Neural cell (in vitro differentiated cells): Measurements from ENCODE around the gene KRTAP1-3. TPM values are rescaled to one million over a fixed set of nuclear protein-coding genes. Genes with fewer than 3 reads are reported as not detected.
"Not testable (repeated sequence)": the region's sequence is repeated elsewhere in the genome, so short reads cannot be mapped to it uniquely, and the experiment has no call there.

Experiments
- H2AFZ ChIP-seq: fragments of 200-600, 300-800 bp; sonication (generic), shearing (Covaris generic); 2 replicates; pipeline ENCODE4 v1.6.0; 2014; ENCODE audit warnings: low read depth, mild to moderate bottlenecking, antibody characterized with exemption, low read length, moderate library complexity
- H3F3A ChIP-seq: fragments of 200-600 bp; shearing (Covaris generic); 2 replicates; pipeline ENCODE4 v1.6.1; 2016; ENCODE audit warnings: mild to moderate bottlenecking, moderate library complexity, mixed read lengths, antibody characterized with exemption, low read length; ENCODE audit not compliant: insufficient read depth, poor library complexity, severe bottlenecking
- H3K27ac ChIP-seq: fragments of 200-600, 300-800 bp; sonication (generic), shearing (Covaris generic); 2 replicates; pipeline ENCODE4 v1.5.1; 2014; ENCODE audit warnings: mild to moderate bottlenecking, low read length, moderate library complexity
- H3K27me3 ChIP-seq: fragments of 300-800, 200-600 bp; sonication (generic), shearing (Covaris generic); 2 replicates; pipeline ENCODE4 v1.6.0; 2014; ENCODE audit warnings: mild to moderate bottlenecking, low read depth, low read length, moderate library complexity; ENCODE audit not compliant: insufficient read depth
- H3K36me3 ChIP-seq: fragments of 300-800, 200-600 bp; sonication (generic), shearing (Covaris generic); 2 replicates; pipeline ENCODE4 v1.5.1; 2014; ENCODE audit warnings: mild to moderate bottlenecking, antibody characterized with exemption, low read length, moderate library complexity; ENCODE audit not compliant: insufficient read depth
- H3K4me2 ChIP-seq: fragments of 300-800, 200-600 bp; sonication (generic), shearing (Covaris generic); 2 replicates; pipeline ENCODE4 v1.6.0; 2014; ENCODE audit warnings: mild to moderate bottlenecking, low read length
- H3K4me3 ChIP-seq: fragments of 300-800, 200-600 bp; sonication (generic), shearing (Covaris generic); 2 replicates; pipeline ENCODE4 v1.5.1; 2014; ENCODE audit warnings: mild to moderate bottlenecking, low read length, moderate library complexity
- H3K79me2 ChIP-seq: fragments of 200-600 bp; shearing (Covaris generic); replicated peaks from 2 replicates; pipeline ENCODE4 v1.6.0; 2014; ENCODE audit warnings: mild to moderate bottlenecking, low read length, moderate library complexity; ENCODE audit not compliant: insufficient read depth
- H3K9ac ChIP-seq: fragments of 300-800, 200-600 bp; sonication (generic), shearing (Covaris generic); 2 replicates; pipeline ENCODE4 v1.6.1; 2016; ENCODE audit warnings: mild to moderate bottlenecking, low read length, mixed read lengths
- H3K9me2 ChIP-seq: fragments of 200-600 bp; shearing (Covaris generic); 2 replicates; pipeline ENCODE4 v1.6.1; 2016; ENCODE audit warnings: mild to moderate bottlenecking, low read length, mixed read lengths; ENCODE audit not compliant: insufficient read depth
- H3K9me3 ChIP-seq: fragments of 200-600, 300-800 bp; sonication (generic), shearing (Covaris generic); 2 replicates; pipeline ENCODE4 v1.6.1; 2016; ENCODE audit warnings: mild to moderate bottlenecking, mixed run types, low read length, moderate library complexity, mixed read lengths
- H4K20me1 ChIP-seq: fragments of 200-600 bp; shearing (Covaris generic); 2 replicates; pipeline ENCODE4 v1.6.1; 2016; ENCODE audit warnings: mild to moderate bottlenecking, mixed run types; ENCODE audit not compliant: insufficient read depth
- EP300 ChIP-seq: fragments of 450-650 bp; conservative IDR thresholded peaks from 2 replicates; pipeline ENCODE4 v1.6.1; 2014; ENCODE audit warnings: antibody characterized with exemption, mild to moderate bottlenecking, moderate library complexity; ENCODE audit not compliant: poor library complexity, severe bottlenecking
- EZH2 ChIP-seq: fragments of 200-600, 300-800 bp; shearing (Covaris generic), sonication (generic); IDR thresholded peaks from 2 replicates; pipeline ENCODE4 v1.6.1; 2014; ENCODE audit warnings: antibody characterized with exemption, low read length, borderline replicate concordance, mild to moderate bottlenecking; ENCODE audit not compliant: insufficient read depth, poor library complexity, severe bottlenecking
- MXI1 ChIP-seq: fragments of 450-650 bp; conservative IDR thresholded peaks from 2 replicates; pipeline ENCODE4 v1.6.1; 2014; ENCODE audit warnings: antibody characterized with exemption, mild to moderate bottlenecking; ENCODE audit not compliant: poor library complexity, severe bottlenecking
- POLR2AphosphoS5 ChIP-seq: IDR thresholded peaks from 2 replicates; pipeline ENCODE4 v1.6.1; 2012
- RAD21 ChIP-seq: fragments of 450-650 bp; conservative IDR thresholded peaks from 2 replicates; pipeline ENCODE4 v1.6.1; 2014; ENCODE audit warnings: antibody characterized with exemption, mild to moderate bottlenecking, moderate library complexity
- SMC3 ChIP-seq: fragments of 450-650 bp; conservative IDR thresholded peaks from 2 replicates; pipeline ENCODE4 v1.6.1; 2014; ENCODE audit warnings: antibody characterized with exemption, mild to moderate bottlenecking, moderate library complexity; ENCODE audit not compliant: poor library complexity
- TAF1 ChIP-seq: IDR thresholded peaks from 2 replicates; pipeline ENCODE4 v1.6.1; 2012; ENCODE audit warnings: low read depth
- polyA plus RNA-seq: library from polyadenylated mRNA; depleted of rRNA; stranded (reverse); fragments of >200 nt; gene quantifications from 2 replicates; pipeline ENCODE4 v1.2.3, GENCODE V29; 2014
- TF ChIP-seq, protein P1 (sequence below): IDR thresholded peaks from 2 replicates; pipeline ENCODE4 v1.6.1; 2012; ENCODE audit warnings: borderline replicate concordance
- TF ChIP-seq, protein P2 (sequence below): fragments of 450-650 bp; IDR thresholded peaks from 2 replicates; pipeline ENCODE4 v1.5.1; 2014; ENCODE audit warnings: antibody characterized with exemption, mild to moderate bottlenecking, moderate library complexity; ENCODE audit not compliant: poor library complexity, severe bottlenecking

The KRTAP1-3 gene
- polyA plus RNA-seq, 1 donor from 2014 or later, result not detected

DNA sequence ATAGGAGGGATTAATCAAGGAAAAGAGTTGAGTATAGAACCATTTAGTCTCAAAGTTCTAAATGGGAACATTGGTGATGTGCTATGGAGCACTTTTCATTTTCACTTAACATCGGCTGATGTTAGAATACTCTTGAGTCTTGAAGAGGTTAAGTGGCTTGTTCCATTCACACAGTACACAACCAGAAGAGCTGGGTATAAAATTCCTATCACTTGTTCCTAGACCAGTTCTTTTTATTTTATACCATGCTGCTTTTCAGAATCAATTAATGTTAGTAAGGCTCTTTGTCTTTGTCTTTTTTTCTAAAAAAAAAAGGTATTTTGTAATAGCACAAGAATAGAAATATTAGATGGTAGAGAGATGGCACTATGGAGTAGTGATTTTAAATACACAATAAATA, 8.3 kb upstream of the KRTAP1-3 start:
- Histone ChIP-seq H2AFZ (no peak overlapping the region), H3K9me2 (no peaks in the 10 kb centered on the region), H3F3A (no peaks in the 10 kb centered on the region), H4K20me1 (no peaks in the 10 kb centered on the region), H3K27me3 (no peaks in the 10 kb centered on the region), H3K4me2 (no peak overlapping the region), H3K9me3 (no peaks in the 10 kb centered on the region), H3K79me2 (no peaks in the 10 kb centered on the region), H3K36me3 (no peaks in the 10 kb centered on the region), H3K9ac (no peak overlapping the region), H3K27ac (no peak overlapping the region), H3K4me3 (no peak overlapping the region)
- TF ChIP-seq SMC3 (no peak), MXI1 (no peak), POLR2AphosphoS5 (no peak), RAD21 (no peak), EP300 (no peak), EZH2 (no peak), TAF1 (no peak)
- TF ChIP-seq, protein P1, sequence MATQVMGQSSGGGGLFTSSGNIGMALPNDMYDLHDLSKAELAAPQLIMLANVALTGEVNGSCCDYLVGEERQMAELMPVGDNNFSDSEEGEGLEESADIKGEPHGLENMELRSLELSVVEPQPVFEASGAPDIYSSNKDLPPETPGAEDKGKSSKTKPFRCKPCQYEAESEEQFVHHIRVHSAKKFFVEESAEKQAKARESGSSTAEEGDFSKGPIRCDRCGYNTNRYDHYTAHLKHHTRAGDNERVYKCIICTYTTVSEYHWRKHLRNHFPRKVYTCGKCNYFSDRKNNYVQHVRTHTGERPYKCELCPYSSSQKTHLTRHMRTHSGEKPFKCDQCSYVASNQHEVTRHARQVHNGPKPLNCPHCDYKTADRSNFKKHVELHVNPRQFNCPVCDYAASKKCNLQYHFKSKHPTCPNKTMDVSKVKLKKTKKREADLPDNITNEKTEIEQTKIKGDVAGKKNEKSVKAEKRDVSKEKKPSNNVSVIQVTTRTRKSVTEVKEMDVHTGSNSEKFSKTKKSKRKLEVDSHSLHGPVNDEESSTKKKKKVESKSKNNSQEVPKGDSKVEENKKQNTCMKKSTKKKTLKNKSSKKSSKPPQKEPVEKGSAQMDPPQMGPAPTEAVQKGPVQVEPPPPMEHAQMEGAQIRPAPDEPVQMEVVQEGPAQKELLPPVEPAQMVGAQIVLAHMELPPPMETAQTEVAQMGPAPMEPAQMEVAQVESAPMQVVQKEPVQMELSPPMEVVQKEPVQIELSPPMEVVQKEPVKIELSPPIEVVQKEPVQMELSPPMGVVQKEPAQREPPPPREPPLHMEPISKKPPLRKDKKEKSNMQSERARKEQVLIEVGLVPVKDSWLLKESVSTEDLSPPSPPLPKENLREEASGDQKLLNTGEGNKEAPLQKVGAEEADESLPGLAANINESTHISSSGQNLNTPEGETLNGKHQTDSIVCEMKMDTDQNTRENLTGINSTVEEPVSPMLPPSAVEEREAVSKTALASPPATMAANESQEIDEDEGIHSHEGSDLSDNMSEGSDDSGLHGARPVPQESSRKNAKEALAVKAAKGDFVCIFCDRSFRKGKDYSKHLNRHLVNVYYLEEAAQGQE, result no peak
- TF ChIP-seq, protein P2, sequence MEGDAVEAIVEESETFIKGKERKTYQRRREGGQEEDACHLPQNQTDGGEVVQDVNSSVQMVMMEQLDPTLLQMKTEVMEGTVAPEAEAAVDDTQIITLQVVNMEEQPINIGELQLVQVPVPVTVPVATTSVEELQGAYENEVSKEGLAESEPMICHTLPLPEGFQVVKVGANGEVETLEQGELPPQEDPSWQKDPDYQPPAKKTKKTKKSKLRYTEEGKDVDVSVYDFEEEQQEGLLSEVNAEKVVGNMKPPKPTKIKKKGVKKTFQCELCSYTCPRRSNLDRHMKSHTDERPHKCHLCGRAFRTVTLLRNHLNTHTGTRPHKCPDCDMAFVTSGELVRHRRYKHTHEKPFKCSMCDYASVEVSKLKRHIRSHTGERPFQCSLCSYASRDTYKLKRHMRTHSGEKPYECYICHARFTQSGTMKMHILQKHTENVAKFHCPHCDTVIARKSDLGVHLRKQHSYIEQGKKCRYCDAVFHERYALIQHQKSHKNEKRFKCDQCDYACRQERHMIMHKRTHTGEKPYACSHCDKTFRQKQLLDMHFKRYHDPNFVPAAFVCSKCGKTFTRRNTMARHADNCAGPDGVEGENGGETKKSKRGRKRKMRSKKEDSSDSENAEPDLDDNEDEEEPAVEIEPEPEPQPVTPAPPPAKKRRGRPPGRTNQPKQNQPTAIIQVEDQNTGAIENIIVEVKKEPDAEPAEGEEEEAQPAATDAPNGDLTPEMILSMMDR, result no peak

DNA sequence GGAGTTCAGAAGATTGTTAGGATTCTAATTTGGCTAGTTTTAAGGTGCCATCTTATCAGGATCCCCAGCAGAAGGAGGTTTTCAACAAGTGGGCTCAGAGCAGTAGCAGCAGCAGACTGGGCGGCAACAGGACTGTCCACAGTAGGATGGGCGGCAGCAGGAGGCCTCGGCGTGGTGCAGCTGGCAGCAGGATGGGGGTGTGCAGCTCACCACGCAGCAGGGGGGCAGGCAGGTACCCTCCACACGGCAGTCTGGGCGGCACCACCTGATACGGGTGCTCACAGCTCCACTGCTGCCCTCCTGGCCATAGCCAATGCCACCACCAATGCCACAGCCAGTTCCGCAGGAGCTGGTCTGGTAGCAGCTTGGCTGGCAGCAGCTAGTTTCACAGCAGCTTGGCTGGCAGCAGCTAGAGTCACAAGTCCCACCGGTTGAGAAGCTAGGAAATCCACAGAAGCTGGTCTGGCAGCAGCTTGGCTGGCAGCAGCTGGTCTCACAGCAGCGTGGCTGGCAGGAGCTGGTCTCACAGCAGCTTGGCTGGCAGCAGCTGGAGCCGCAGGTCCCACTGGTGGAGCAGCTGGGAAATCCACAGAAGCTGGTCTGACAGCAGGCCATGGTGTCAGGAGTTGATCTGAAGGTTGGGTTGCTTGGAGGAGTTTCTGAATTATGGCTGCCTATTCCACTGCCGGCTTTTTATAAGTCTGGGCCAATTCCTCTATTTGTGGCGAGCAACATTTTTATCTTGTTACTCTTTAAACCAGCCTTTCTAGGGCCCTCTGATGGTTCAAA, 6.3 kb upstream of the KRTAP1-3 start, which contains the start of gene KRTAP1-1:
Gene KRTAP1-1, minus strand, starts transcription at position 668 of the 789 bp plus-strand sequence. Its CDS starts 53 bp downstream, at position 615.
- H3K4me3 ChIP-seq, H3K9ac ChIP-seq, H3F3A ChIP-seq, H2AFZ ChIP-seq, H3K27ac ChIP-seq, H3K36me3 ChIP-seq, H4K20me1 ChIP-seq, H3K4me2 ChIP-seq, H3K79me2 ChIP-seq, H3K9me3 ChIP-seq, H3K9me2 ChIP-seq, H3K27me3 ChIP-seq: not testable (repeated sequence)
